NCI-H1436 treated with DMSO at 0.1 percent for 48 hours (cell line): ENCODE data around the gene ZNF385D.

ENCODE experiments used
- DNase-seq: peaks from one replicate; lab custom pipeline; 2025; lab: John Stamatoyannopoulos, UW

Gene ZNF385D

DNA sequence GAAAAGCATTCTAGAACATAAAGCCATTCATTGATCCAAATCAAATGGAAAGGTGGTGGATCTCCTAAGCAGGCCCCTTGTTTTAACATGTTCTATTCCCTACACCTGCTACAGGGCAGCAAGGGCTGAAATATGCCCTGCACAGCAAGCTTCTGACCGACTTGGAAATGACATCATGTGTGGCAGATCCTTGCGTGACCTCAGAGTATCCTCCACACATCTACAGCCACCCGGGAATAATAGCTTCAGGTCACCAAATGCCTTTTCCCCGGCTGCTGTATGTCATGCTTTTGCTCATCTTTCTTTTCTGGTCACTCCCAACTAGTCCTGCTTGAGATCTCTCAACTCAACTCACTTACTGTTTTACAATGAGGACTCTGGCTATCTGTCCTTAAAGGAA, 158.2 kb downstream of the ZNF385D start:
- DNase-seq = no peak

DNA sequence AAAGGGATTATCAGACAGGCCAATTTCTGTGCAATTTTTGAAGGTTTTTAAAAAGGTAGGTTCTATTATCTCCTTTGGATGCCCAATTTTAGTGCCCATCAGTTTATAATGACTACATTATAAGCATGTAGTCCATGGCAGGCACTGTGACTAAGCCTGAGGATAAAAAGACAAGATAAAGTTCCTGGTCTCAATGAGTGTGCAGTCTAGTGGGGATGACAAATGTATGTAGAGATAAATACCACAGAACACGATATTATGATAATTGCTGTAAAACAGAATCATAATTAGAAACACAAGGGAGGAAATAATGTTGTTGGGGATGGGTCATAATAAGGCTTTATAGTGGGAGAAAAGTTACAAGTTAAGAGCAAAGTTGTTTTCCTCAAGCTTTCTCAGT, 163.1 kb downstream of the ZNF385D start:
- DNase-seq = no peak

DNA sequence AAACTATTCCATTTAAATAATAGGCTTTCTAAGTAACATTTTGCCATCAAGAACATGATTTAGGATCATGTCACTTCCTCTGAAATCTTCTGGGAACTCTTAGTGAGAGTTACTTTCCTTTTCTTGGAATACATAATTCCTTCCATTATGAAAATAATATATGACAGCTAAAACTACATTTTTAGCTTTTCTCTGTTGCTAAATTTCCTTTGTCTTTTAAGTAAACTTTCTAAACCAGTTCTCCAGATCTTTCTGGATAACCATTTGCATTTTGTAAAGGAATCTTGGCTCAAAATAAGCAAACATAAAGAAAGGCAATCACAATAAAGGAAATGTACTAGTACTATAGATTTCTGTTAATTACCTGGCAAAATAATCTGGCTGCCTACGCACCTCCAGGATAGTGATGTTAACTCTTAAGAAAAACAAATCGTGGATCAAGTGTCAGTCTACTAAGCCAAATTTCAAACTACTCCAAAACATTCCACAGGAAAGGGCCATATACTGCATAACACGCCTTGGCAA, 165.7 kb downstream of the ZNF385D start:
- DNase-seq = no peak

DNA sequence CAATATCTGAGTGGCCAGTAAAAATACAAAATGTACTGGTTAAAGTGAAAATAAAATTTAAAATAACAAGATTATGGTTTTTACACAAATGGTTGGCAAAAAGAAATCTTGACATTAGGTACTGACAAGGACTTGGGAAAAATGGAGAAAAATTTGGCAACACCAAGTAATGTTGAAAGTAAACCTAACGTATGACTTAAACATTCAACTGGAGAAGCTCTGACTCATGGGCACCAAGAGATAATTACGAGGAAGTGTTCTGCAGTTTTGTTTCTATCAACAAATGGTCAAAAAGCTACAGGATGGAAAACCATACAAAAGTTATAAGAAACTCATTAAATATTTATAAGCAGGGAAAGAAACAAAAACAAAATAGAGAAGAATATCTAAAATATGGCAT, 177.7 kb downstream of the ZNF385D start:
- no peak for DNase-seq

- no peak for DNase-seq
Observed at GRCh38 chr3:21564531-21564930, 186.5 kb downstream of the ZNF385D start.

- no peak for DNase-seq
Observed at GRCh38 chr3:21562243-21562642, 188.8 kb downstream of the ZNF385D start.

- no peak for DNase-seq
Observed at GRCh38 chr3:21561472-21561871, 189.5 kb downstream of the ZNF385D start.

DNA sequence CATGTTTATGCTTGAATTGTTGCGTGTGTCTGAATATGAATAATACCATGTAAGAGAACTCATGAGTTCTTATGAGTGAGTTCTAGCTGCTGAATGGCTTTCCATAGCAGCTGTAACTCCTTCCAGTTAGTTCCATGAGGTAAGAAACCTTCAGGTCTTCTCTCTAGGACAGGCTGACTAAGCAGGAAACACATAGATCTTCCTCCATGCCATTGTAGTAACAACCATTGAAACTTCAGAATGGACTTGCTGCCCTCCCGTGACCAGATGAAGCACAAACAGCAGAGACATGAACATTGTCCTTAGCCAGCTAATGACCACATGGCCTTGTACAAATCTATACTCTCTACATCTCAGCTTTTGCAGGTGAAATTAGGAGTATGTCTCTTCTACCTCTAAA, 200.0 kb downstream of the ZNF385D start:
- no peak for DNase-seq

GRCh38 chr3:21544076-21544462, 206.9 kb downstream of the ZNF385D start:
- no peak for DNase-seq

DNA sequence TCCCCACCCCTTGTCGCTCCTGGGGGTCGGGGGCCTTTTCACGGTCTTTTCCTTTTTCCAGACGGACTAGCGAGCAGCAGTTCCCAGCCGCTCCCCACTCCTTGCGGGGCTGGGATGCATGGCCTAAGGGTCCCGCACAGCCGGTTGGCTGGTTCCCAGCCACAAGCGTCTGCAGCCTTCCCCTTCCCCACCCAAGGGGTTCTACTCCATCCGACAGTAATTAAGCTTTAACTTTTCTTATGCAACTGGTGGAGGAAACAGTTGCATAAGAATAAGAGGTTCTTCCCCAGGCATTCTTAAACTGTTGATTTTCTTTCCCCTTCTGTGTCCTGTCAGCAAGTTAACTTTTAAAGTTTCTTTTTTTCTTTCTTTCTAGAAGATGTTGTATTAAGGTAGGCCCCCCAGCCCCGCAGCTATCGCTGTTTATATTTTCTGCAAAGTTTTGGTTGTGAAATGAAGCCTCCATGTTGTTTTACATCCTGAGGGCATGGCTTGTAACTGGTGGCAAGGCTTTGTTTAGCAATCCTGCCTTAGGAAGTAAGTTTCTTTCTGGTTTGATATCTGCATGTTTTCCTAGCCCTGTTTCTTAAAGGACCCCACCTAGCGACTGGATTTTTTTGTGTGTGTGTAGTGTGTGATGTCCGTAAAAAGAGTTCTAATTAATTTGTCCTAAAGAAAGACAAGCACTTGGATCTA, 207.5 kb downstream of the ZNF385D start:
- no peak for DNase-seq

DNA sequence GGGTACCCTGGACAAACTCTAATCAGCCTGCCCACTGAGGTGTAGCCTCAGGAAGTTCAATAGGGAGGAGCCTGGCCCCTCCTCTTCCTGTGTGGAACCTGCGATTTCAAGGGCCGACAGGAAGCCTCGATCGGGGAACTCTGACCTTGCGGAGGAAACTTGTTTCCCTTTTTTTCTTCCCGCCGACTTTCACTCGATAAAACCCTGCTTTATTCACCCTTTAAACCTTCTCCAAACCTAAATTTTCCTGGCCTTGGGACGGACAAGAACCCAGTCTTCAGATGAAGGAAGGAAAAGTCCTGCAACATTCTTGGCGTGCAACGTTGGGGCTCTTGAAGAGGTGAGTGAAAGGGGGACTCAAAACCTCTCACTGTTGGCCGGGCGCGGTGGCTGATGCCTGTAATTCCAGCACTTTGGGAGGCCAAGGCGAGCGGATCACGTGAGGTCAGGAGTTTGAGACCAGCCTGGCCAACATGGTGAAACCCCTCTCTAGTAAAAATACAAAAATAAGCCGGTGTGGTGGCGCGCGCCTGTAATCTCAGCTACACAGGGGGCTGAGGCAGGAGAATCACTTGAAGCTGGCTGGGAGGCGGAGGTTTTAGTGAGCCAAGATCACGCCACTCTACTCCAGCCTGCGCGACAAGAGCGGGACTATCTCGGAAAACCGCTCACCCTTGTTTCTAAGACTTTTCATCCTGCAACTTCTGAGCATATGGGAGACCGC, 208.2 kb downstream of the ZNF385D start:
- DNase-seq = no peak

DNA sequence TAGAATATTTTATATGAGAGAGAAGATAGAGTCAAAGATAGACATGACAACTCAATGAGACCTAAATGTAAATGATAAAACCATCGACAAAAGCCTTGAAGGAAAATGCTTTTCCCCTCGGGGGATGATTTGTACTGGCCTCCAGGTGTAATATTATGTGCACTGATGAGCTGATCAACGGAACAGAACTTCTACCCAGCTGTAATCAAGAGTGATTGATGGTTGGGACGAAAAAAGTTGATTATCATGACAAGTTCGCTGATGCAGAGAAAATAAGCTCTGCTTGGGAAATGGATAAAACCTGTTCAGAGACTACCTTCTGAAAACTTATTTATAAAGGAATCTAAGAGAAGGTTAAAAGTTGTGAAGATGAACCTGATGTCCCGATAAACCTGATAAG, 210.7 kb downstream of the ZNF385D start:
- no peak for DNase-seq

DNA sequence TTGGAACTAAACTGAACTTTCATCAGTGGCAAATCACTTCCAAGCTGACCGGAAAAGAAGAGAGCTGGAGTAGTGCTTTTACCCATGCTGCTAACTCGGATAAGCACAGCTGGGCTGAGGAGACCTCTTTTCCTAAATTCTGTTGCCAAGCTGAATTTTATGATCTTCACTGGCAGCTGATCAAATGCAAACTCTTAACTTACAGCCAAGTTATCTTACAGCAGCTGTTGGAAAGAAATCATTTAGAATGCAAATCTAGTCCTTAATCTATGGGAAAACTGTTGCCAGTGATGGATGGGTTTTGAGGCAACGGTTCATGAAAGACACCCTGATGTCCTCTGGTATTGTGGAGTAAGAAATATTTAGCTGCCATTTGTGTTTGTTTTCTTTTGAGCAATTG, 216.5 kb downstream of the ZNF385D start:
- no peak for DNase-seq

GRCh38 chr3:21533002-21533401, 218.0 kb downstream of the ZNF385D start:
- no peak for DNase-seq

DNA sequence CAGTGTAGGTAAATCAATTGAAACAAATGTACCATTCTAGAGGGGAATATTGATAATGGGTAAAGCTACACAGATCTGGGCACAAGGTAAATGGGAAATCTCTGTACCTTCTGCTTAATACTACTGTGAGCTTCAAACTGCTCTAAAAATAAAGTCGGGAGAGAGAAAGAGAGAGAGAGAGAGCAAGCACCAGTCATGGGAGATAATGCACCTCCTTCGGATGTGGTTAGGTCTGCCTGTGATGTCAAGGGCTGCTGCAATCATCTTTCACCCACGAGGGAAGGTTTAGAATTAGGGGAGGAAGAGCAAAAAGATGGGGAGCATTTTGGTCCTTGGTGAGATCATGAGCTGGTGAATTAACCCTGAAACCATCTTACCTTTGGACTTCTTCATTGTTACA, 219.1 kb downstream of the ZNF385D start:
- DNase-seq = no peak

DNA sequence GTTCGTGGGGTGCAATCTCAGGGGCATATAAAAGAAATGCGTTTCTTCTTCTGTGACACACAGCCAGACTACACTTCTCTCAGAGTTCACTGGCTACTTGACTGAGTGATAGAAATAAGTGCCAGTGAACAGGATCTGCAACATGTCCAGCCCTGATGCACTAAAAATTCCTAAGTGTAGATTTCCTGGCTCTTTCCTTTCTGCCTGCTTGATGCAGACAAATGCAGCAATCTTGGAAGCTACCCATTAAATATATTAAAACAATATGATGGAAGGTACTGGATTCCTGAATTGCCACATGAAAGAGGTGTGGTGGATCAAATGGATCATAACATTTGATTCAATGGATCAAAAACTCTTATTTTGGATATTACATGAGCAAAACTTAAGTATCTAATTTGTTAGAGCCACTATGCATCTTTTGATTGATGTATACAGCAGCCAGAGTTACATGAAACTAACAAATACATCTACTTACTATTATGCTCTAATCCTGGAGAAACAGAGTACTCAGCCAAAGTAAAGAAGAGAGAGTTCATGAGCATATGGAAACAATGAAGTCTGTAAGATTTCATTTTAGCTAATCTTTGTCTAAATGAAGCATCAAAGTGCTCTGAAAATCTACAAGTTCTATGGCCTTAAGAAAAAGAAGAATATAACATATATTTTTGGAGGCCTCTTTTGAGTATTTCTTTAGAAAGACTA, 222.6 kb downstream of the ZNF385D start:
- no peak for DNase-seq

DNA sequence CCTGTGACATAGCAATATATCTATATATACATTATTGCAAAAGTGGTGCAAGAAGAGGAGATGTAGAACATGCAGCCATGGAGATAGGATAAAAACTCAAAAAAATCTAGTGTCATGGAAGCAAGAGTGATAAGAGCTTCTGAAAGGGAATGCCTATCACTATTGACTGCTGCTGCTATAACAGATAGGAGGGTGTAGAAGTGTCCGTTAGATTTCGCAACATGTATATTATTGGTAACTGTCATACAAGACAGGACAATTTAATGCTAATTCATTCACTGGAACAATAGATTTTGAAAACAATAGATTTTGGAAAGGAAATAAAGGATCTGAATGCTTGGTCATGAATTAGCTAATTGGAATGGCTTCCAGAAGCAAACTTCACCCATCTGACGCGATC, 224.5 kb downstream of the ZNF385D start:
- DNase-seq = no peak

GRCh38 chr3:21524133-21524532, 226.9 kb downstream of the ZNF385D start:
- no peak for DNase-seq

- no peak for DNase-seq
Observed at GRCh38 chr3:21520106-21520963, 230.7 kb downstream of the ZNF385D start.

- DNase-seq = no peak
Observed at GRCh38 chr3:21517184-21517583, 233.8 kb downstream of the ZNF385D start.

GRCh38 chr3:21515417-21515816, 235.6 kb downstream of the ZNF385D start:
- no peak for DNase-seq
